Measurements from ENCODE around the gene RPN1.
A peak's percentile ranks its signal among the peaks of the same experiment; 100 is the strongest.

RPN1 gene

GRCh38 chr3:128648940-128649663, 1.5 kb downstream of the RPN1 start:
- DNase-seq (ENCODE audit: low spot score) = no peak

GRCh38 chr3:128648402-128648801, 2.2 kb downstream of the RPN1 start:
- no peak for DNase-seq (ENCODE audit: low spot score)

- no peak for DNase-seq (ENCODE audit: low spot score)
Measured at GRCh38 chr3:128647307-128647706, 3.3 kb downstream of the RPN1 start.

- DNase-seq (ENCODE audit: low spot score) = no peak
Measured at GRCh38 chr3:128634075-128634611, 16.5 kb downstream of the RPN1 start.

GRCh38 chr3:128632301-128632700, 18.3 kb downstream of the RPN1 start:
- no peak for DNase-seq (ENCODE audit: low spot score)

- no peak for DNase-seq (ENCODE audit: low spot score)
Measured at GRCh38 chr3:128629936-128630335, 20.7 kb downstream of the RPN1 start.

GRCh38 chr3:128625409-128625945, 25.1 kb downstream of the RPN1 start:
- no peak for DNase-seq (ENCODE audit: low spot score)

- DNase-seq (ENCODE audit: low spot score) = no peak
Measured at GRCh38 chr3:128624526-128625138, 26.0 kb downstream of the RPN1 start.

- no peak for DNase-seq (ENCODE audit: low spot score)
Measured at GRCh38 chr3:128623762-128624176, 26.8 kb downstream of the RPN1 start.

GRCh38 chr3:128621931-128622330, 28.7 kb downstream of the RPN1 start:
- DNase-seq (ENCODE audit: low spot score) = no peak

GRCh38 chr3:128621234-128621633, 29.4 kb downstream of the RPN1 start:
- no peak for DNase-seq (ENCODE audit: low spot score)

- peak; percentile 54 for DNase-seq (ENCODE audit: low spot score)
Measured at GRCh38 chr3:128620268-128620691, 30.3 kb downstream of the RPN1 start.

GRCh38 chr3:128619146-128619890, 31.3 kb downstream of the RPN1 start:
- peak; percentile 82 for DNase-seq (ENCODE audit: low spot score)

GRCh38 chr3:128618398-128618726, 32.3 kb downstream of the RPN1 start:
- no peak for DNase-seq (ENCODE audit: low spot score)

- DNase-seq (ENCODE audit: low spot score) = peak; percentile 98
Measured at GRCh38 chr3:128617557-128618397, 32.8 kb downstream of the RPN1 start.

GRCh38 chr3:128617270-128617556, 33.4 kb downstream of the RPN1 start:
- DNase-seq (ENCODE audit: low spot score) = no peak

- no peak for DNase-seq (ENCODE audit: low spot score)
Measured at GRCh38 chr3:128616516-128617269, 33.9 kb downstream of the RPN1 start.

GRCh38 chr3:128614076-128614475, 36.5 kb downstream of the RPN1 start:
- DNase-seq (ENCODE audit: low spot score) = no peak

- DNase-seq (ENCODE audit: low spot score) = no peak
Measured at GRCh38 chr3:128613083-128613829, 37.4 kb downstream of the RPN1 start.

GRCh38 chr3:128610451-128611070, 40.1 kb downstream of the RPN1 start:
- DNase-seq (ENCODE audit: low spot score) = no peak
